GM12878 (cell line): ENCODE measurements around the gene MAP4. TPM values are rescaled to one million over a fixed set of nuclear protein-coding genes. Genes with fewer than 3 reads are reported as not detected.

Experiments used
- ATAC-seq: fragments of 200-7000 bp; cut with Tn5 transposase; 3 replicates; pipeline ENCODE4 v1.9.1; 2020; ENCODE audit warnings: mild to moderate bottlenecking, moderate library complexity
- Bru-seq: library from RNA; stranded (reverse); fragments of 400-500 nt; gene quantifications from one replicate; lab custom pipeline; 2021; lab: Mats Ljungman, UMichigan
- BruChase-seq, 2 experiments: library from RNA; stranded (reverse); fragments of 400-500 nt; gene quantifications; one replicate each; lab custom pipeline; 2021; lab: Mats Ljungman, UMichigan
- BruUV-seq: library from RNA; stranded (reverse); fragments of 400-500 nt; replicated peaks from 2 replicates; lab custom pipeline; 2021; lab: Mats Ljungman, UMichigan
- CTCF ChIA-PET: fragments of 300-600 bp; sonication (Branson Sonifier 250); formaldehyde crosslinking; extraction: SDS; loops from one replicate; lab custom pipeline; 2021; ENCODE audit warnings: inconsistent platforms; lab: Yijun Ruan, JAX
- POLR2A ChIA-PET: fragments of 350-600 bp; formaldehyde crosslinking; extraction: SDS; loops from one replicate; lab custom pipeline; 2021; ENCODE audit warnings: inconsistent platforms; lab: Charles Lee
- RAD21 ChIA-PET: fragments of 300-600 bp; sonication (Branson Sonifier 250); formaldehyde crosslinking; loops from one replicate; lab custom pipeline; 2023; ENCODE audit warnings: antibody characterized with exemption; ENCODE audit not compliant: unreplicated experiment; lab: Charles Lee
- SMC1A ChIA-PET: fragments of 300-600 bp; sonication (Branson Sonifier 250); formaldehyde crosslinking; loops from one replicate; lab custom pipeline; 2023; ENCODE audit not compliant: unreplicated experiment, uncharacterized antibody; lab: Charles Lee
- DNase-seq: peaks from one replicate; pipeline ENCODE4 v3.0.0-alpha.2; 2011; ENCODE audit warnings: low read depth, low spot score
- FAIRE-seq: peaks from 3 replicates; lab custom pipeline; 2011; peaks lifted over from hg19 to GRCh38; lab: Jason Lieb, UNC
- H2AFZ ChIP-seq: 2 replicates; pipeline ENCODE4 v1.6.0; 2011; ENCODE audit warnings: low read depth, low read length, control low read depth; ENCODE audit not compliant: control insufficient read depth
- H3K27ac ChIP-seq: 2 replicates; pipeline ENCODE4 v1.5.1; 2011; ENCODE audit warnings: control low read depth; ENCODE audit not compliant: control insufficient read depth, insufficient read depth
- H3K27me3 ChIP-seq, 2 experiments: replicated peaks in 1 of 2; 2 replicates each; pipeline versions ENCODE4 v1.6.0 to v1.6.1; 2011; ENCODE audit warnings: low read length in 1 of 2; ENCODE audit not compliant: control insufficient read depth in 2 of 2, insufficient read depth in 2 of 2
- H3K36me3 ChIP-seq, 2 experiments: 2 replicates each; pipeline ENCODE4 v1.5.1; 2011; ENCODE audit warnings: low read length in 1 of 2; ENCODE audit not compliant: control insufficient read depth in 2 of 2, insufficient read depth in 2 of 2
- H3K4me1 ChIP-seq: 2 replicates; pipeline ENCODE4 v1.6.1; 2011; ENCODE audit warnings: mild to moderate bottlenecking, low read length, moderate library complexity, mixed read lengths; ENCODE audit not compliant: control insufficient read depth, insufficient read depth
- H3K4me2 ChIP-seq: 2 replicates; pipeline ENCODE4 v1.6.0; 2011; ENCODE audit warnings: control low read depth; ENCODE audit not compliant: control insufficient read depth, insufficient read depth
- H3K4me3 ChIP-seq: fragments of 200-600 bp; sonication (generic); 2 replicates; pipeline ENCODE4 v1.5.1; 2016
- H3K79me2 ChIP-seq: 2 replicates; pipeline ENCODE4 v1.6.0; 2011; ENCODE audit warnings: low read length; ENCODE audit not compliant: control insufficient read depth, insufficient read depth
- H3K9ac ChIP-seq: 2 replicates; pipeline ENCODE4 v1.8.0; 2011; ENCODE audit warnings: low read length, control low read depth, mixed read lengths; ENCODE audit not compliant: control insufficient read depth, insufficient read depth
- H3K9me3 ChIP-seq: replicated peaks from 3 replicates; pipeline ENCODE4 v1.5.1; 2011; ENCODE audit warnings: mild to moderate bottlenecking, low read length; ENCODE audit not compliant: control insufficient read depth, insufficient read depth
- H4K20me1 ChIP-seq: 2 replicates; pipeline ENCODE4 v1.6.0; 2011; ENCODE audit not compliant: control insufficient read depth, insufficient read depth
- RFX5 ChIP-seq: IDR thresholded peaks from 2 replicates; pipeline ENCODE4 v1.6.1; 2011; ENCODE audit warnings: low read depth, low read length, improper control_type of control experiment
- SP1 ChIP-seq: IDR thresholded peaks from one replicate; pipeline ENCODE4 v1.6.1; 2011; ENCODE audit warnings: low read depth, low read length
- SREBF1 ChIP-seq: IDR thresholded peaks from 2 replicates; pipeline ENCODE4 v1.6.1; 2012; ENCODE audit warnings: mild to moderate bottlenecking, low read length
- SRF ChIP-seq, 2 experiments: IDR thresholded peaks; 2 replicates each; pipeline ENCODE4 v1.6.1; 2011; ENCODE audit warnings: low read depth in 2 of 2, low read length in 2 of 2, mild to moderate bottlenecking in 1 of 2, moderate library complexity in 1 of 2
- ZNF592 ChIP-seq: fragments of 450-650 bp; IDR thresholded peaks from 2 replicates; pipeline ENCODE4 v1.6.1; 2017; ENCODE audit warnings: mild to moderate bottlenecking, moderate library complexity
- ZNF622 ChIP-seq: fragments of 450-650 bp; IDR thresholded peaks from 2 replicates; pipeline ENCODE4 v1.6.1; 2017; ENCODE audit warnings: mild to moderate bottlenecking, inconsistent platforms
- WGBS: methylation state at CpG from one replicate; pipeline ENCODE4 v1.1.6; 2016; ENCODE audit warnings: low lambda C conversion rate; ENCODE audit not compliant: insufficient replicate concordance, insufficient coverage; ENCODE audit errors: missing lambda C conversion rate; 5-methylcytosine and 5-hydroxymethylcytosine counted together
- in situ Hi-C: fragments of 300-500 bp; cut with MboI; formaldehyde crosslinking; loops from 9 replicates; pipeline ENCODE4 v1.14.3; 2018; ENCODE audit warnings: mixed read lengths
- intact Hi-C: fragments of 100-400 bp; cut with micrococcal nuclease; formaldehyde crosslinking; loops from one replicate; pipeline ENCODE4 v1.14.2; 2022; ENCODE audit not compliant: unreplicated experiment
- long read RNA-seq, 2 experiments: library from polyadenylated mRNA; unstranded; transcript quantifications; one replicate each; pipeline ENCODE4 v2.0.0, GENCODE V29; 2019 to 2020
- polyA minus RNA-seq, 3 experiments: library from RNA; depleted of rRNA, polyadenylated mRNA; stranded (reverse); fragments of >200 nt; gene quantifications; 2 replicates each; pipeline ENCODE4 v1.2.3, GENCODE V29; 2011
- polyA plus RNA-seq, 11 experiments: library from polyadenylated mRNA; depleted of rRNA in 4 of 11; unstranded in 6 of 11; stranded (reverse) in 5 of 11; fragments of >200 nt; fragmentation: Nextera tagmentation in 4 of 11; fragmentation: Illumina TruSeq in 1 of 11; extraction: Ambion mirVana in 4 of 11; extraction: Trizol in 1 of 11; gene quantifications; 1 replicate in 1 of 11; 2 replicates in 10 of 11; pipeline versions ENCODE4 v1.2.1 to v1.2.3, GENCODE V29; 2011 to 2016; ENCODE audit warnings: inconsistent platforms in 2 of 11, missing spikeins in 2 of 11, low read depth in 1 of 11
- total RNA-seq, 4 experiments: library from RNA; depleted of rRNA in 3 of 4; stranded (reverse); fragments of >200 nt in 3 of 4; fragmentation: Illumina TruSeq in 1 of 4; extraction: Trizol in 1 of 4; gene quantifications; 2 replicates each; pipeline versions ENCODE4 v1.2.1 to v1.2.3, GENCODE V29; 2013 to 2021

The MAP4 gene
- total RNA-seq (2013; cell fraction: nucleolus; rRNA removed), result 186 and 198 TPM in 2 replicates
- total RNA-seq (2014; rRNA removed), result 31.9 and 35.6 TPM in 2 replicates
- 32.8 and 35.0 TPM in 2 replicates for total RNA-seq (2014; rRNA removed; fragmentation: Illumina TruSeq; extraction: Trizol)
- 145 and 147 TPM in 2 replicates for total RNA-seq (2021)
- 38.8 TPM for polyA plus RNA-seq (2011; ENCODE audit: low read depth)
- polyA plus RNA-seq (2011; rRNA removed), result 29.7 and 44.3 TPM in 2 replicates
- polyA plus RNA-seq (2011; cell fraction: cytosol; rRNA removed), result 31.4 and 39.7 TPM in 2 replicates
- 92.4 and 104 TPM in 2 replicates for polyA plus RNA-seq (2011; cell fraction: nucleus; rRNA removed)
- polyA plus RNA-seq (2012), result 74.5 and 85.2 TPM in 2 replicates
- polyA plus RNA-seq (2014; fragmentation: Illumina TruSeq; extraction: Trizol), result 80.0 and 85.6 TPM in 2 replicates
- polyA plus RNA-seq (2014; fragmentation: Nextera tagmentation; extraction: Ambion mirVana), result 10 to 100 TPM; 22.2 to 29.1 TPM
- 50.1 and 65.0 TPM in 2 replicates for polyA plus RNA-seq (2014; rRNA removed)
- polyA plus RNA-seq (2016; fragmentation: Nextera tagmentation; extraction: Ambion mirVana), result 10 to 100 TPM; 95.9 to 96.4 TPM
- polyA minus RNA-seq (2011; rRNA and poly(A)+ RNA removed), result 42.6 and 45.9 TPM in 2 replicates
- polyA minus RNA-seq (2011; cell fraction: cytosol; rRNA and poly(A)+ RNA removed), result 32.7 and 39.6 TPM in 2 replicates
- 23.9 and 44.0 TPM in 2 replicates for polyA minus RNA-seq (2011; cell fraction: nucleus; rRNA and poly(A)+ RNA removed)
- percentile 80 among the genes with signal in this experiment for Bru-seq, nascent RNA
- BruChase-seq, experiment 1, labeled RNA remaining after a 6-hour chase, result percentile 89 among the genes with signal in this experiment
- percentile 85 among the genes with signal in this experiment for BruChase-seq, experiment 2, labeled RNA remaining after a 2-hour chase
- long read RNA-seq, experiment 1, partial matches to known transcripts, result 18 of 24 reads
- long read RNA-seq, experiment 1, other reads (novel, unspliced or antisense), result 5 of 24 reads
- long read RNA-seq, experiment 2, partial matches to known transcripts, result 233 of 355 reads
- long read RNA-seq, experiment 2, other reads (novel, unspliced or antisense), result 120 of 355 reads

GRCh38 chr3:48016301-48016973 lies at the start of gene MAP4:
Gene MAP4, minus strand, starts transcription at chr3:48016416. Its CDS starts 17,556 bp downstream, at chr3:47998860.
- H4K20me1 ChIP-seq, result no peaks in the 10 kb centered on the region
- no peak within 1 kb of the TSS for H3K27ac ChIP-seq
- RAD21 ChIA-PET, result interaction anchor here (0.9 kb wide), 1 partner anchor 19 kb away, joined by 3 read pairs; no protein-coding TSS in a partner anchor
- peaks cover 37% of the 10 kb centered on the region for H3K79me2 ChIP-seq
- no peaks in the 10 kb centered on the region; the same call in 1 of the 2 replicates for H3K4me1 ChIP-seq
- 76% methylated on average over 4 of the region's 4 CpGs for WGBS
- TF ChIP-seq ZNF592 (no peak), SRF (IDR thresholded peaks at IDR 0.05; ENCODE audit: low read depth in 2 of 2, low read length in 2 of 2) (no peak), SREBF1 (no peak), RFX5 (no peak), ZNF622 (no peak), SP1 (no peak)
- TF ChIP-seq, all 136 proteins: peak for 0
- Histone ChIP-seq H3K4me2 (no peak within 1 kb of the TSS), H3K36me3 (no peaks in the 10 kb centered on the region; a peak in 1 of 4 replicates), H3K9me3 (no peaks in the 10 kb centered on the region), H3K4me3 (no peak within 1 kb of the TSS), H3K9ac (no peak within 1 kb of the TSS), H2AFZ (no peak within 1 kb of the TSS), H3K27me3 (no peaks in the 10 kb centered on the region)
- BruUV-seq, result no TSS peak
- ATAC-seq (peak; percentile 29), DNase-seq (no peak), FAIRE-seq (no peak)
- POLR2A ChIA-PET, result interaction anchor here (0.6 kb wide), 1 partner anchor 503 kb away, joined by 4 read pairs; no protein-coding TSS in a partner anchor
- SMC1A ChIA-PET, result interaction anchor here (1.2 kb wide), 1 partner anchor 9 kb away, joined by 4 read pairs; no protein-coding TSS in a partner anchor
- CTCF ChIA-PET, result interaction anchor here (0.5 to 1.8 kb wide), 2 partner anchors 88 to 135 kb away, joined by 3 to 7 read pairs; no protein-coding TSS in a partner anchor
- intact Hi-C loops (no loop called here), in situ Hi-C loops (no loop called here)
